ENCODE measurements around the gene CEACAM5.

- TF ChIP-seq GLI2 (tag by site-specific recombination; IDR thresholded peaks at IDR 0.05; ENCODE audit: borderline replicate concordance, low read depth) (no peak), CTCF (tag by site-specific recombination; IDR thresholded peaks at IDR 0.05) (no peak), ZNF639 (tag by site-specific recombination; IDR thresholded peaks at IDR 0.05) (no peak), YY2 (tag by site-specific recombination; IDR thresholded peaks at IDR 0.05) (no peak), ZNF366 (tag by site-specific recombination; conservative IDR thresholded peaks at IDR 0.05) (no peak), REST (tag by site-specific recombination; IDR thresholded peaks at IDR 0.05) (no peak), SCRT1 (tag by site-specific recombination; IDR thresholded peaks at IDR 0.05; ENCODE audit: borderline replicate concordance) (no peak), YY1 (tag by site-specific recombination; IDR thresholded peaks at IDR 0.05) (no peak), ZNF580 (tag by site-specific recombination; IDR thresholded peaks at IDR 0.05) (no peak), ZNF140 (tag by site-specific recombination; IDR thresholded peaks at IDR 0.05) (no peak)
These were observed 30.9 kb downstream of the CEACAM5 start for GRCh38 chr19:41739361-41739760.

All from HEK293 (cell line).